ENCODE results near the gene RUNX1. TPM values are rescaled to one million over a fixed set of nuclear protein-coding genes. Genes with fewer than 3 reads are reported as not detected.

The RUNX1 gene
- total and polyA plus RNA-seq, 10 of the 15 experiments (the other 5 are each of a cell fraction or from before 2014, with no cell fraction given), result 0.90 to 15.2 (median 4.1) TPM

DNA sequence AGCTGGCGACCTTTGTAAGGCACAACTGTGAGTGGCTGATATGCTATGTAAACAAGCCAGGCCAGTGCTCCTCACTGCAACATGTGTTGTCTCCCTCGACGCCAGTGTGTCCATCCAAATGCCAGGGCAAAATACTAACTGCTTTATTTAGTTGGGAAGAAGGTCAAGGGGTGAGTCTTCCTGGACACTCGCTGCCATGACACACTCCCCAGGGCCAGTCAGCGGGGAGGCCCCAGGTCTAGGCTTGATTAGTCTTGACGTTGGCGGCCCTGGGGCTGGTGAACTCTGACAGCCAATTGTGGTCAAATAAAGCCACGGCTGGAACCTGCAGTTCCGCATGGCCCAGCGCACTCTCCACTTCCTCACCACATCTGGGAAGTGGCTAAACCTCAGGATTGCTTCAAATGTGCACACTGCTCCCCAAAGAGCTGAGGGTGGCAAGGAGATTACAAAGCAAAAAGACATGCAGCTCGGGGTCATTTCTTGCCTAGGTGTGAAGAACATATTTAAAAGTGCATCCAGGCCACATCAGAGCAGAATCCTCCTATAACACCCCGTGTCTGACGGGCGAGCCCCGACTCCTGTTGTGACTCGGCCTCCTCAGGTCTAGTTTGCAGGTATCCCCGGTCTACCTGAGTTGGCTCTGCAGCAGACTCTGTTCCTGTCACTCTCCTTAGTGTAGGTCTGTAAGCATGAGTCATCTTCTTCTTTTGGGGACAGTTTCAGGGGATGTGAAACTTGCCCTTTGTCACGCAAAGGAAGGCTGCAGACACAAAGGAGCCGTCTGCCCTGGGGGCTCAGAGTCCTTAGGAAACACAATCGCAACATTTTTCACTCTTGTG lies 183.5 kb downstream of the RUNX1 start (continued):
- TF ChIP-seq, protein P1, sequence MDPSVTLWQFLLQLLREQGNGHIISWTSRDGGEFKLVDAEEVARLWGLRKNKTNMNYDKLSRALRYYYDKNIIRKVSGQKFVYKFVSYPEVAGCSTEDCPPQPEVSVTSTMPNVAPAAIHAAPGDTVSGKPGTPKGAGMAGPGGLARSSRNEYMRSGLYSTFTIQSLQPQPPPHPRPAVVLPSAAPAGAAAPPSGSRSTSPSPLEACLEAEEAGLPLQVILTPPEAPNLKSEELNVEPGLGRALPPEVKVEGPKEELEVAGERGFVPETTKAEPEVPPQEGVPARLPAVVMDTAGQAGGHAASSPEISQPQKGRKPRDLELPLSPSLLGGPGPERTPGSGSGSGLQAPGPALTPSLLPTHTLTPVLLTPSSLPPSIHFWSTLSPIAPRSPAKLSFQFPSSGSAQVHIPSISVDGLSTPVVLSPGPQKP (IDR thresholded peaks at IDR 0.05; ENCODE audit: low read depth, low read length), result no peak
- TF ChIP-seq, protein P2, sequence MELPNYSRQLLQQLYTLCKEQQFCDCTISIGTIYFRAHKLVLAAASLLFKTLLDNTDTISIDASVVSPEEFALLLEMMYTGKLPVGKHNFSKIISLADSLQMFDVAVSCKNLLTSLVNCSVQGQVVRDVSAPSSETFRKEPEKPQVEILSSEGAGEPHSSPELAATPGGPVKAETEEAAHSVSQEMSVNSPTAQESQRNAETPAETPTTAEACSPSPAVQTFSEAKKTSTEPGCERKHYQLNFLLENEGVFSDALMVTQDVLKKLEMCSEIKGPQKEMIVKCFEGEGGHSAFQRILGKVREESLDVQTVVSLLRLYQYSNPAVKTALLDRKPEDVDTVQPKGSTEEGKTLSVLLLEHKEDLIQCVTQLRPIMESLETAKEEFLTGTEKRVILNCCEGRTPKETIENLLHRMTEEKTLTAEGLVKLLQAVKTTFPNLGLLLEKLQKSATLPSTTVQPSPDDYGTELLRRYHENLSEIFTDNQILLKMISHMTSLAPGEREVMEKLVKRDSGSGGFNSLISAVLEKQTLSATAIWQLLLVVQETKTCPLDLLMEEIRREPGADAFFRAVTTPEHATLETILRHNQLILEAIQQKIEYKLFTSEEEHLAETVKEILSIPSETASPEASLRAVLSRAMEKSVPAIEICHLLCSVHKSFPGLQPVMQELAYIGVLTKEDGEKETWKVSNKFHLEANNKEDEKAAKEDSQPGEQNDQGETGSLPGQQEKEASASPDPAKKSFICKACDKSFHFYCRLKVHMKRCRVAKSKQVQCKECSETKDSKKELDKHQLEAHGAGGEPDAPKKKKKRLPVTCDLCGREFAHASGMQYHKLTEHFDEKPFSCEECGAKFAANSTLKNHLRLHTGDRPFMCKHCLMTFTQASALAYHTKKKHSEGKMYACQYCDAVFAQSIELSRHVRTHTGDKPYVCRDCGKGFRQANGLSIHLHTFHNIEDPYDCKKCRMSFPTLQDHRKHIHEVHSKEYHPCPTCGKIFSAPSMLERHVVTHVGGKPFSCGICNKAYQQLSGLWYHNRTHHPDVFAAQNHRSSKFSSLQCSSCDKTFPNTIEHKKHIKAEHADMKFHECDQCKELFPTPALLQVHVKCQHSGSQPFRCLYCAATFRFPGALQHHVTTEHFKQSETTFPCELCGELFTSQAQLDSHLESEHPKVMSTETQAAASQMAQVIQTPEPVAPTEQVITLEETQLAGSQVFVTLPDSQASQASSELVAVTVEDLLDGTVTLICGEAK (IDR thresholded peaks at IDR 0.05; ENCODE audit: borderline replicate concordance), result no peak
- TF ChIP-seq, protein P3, sequence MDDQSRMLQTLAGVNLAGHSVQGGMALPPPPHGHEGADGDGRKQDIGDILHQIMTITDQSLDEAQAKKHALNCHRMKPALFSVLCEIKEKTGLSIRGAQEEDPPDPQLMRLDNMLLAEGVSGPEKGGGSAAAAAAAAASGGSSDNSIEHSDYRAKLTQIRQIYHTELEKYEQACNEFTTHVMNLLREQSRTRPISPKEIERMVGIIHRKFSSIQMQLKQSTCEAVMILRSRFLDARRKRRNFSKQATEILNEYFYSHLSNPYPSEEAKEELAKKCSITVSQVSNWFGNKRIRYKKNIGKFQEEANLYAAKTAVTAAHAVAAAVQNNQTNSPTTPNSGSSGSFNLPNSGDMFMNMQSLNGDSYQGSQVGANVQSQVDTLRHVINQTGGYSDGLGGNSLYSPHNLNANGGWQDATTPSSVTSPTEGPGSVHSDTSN (IDR thresholded peaks at IDR 0.05; ENCODE audit: insufficient replicate concordance, low read depth, low read length), result peak; percentile 83
- TF ChIP-seq SRF (IDR thresholded peaks at IDR 0.05; ENCODE audit: low read depth in 2 of 2, low read length in 2 of 2) (peak in 1 of 2 experiments; percentile 79; a peak in 2 of 4 replicates), SMARCA5 (IDR thresholded peaks at IDR 0.05) (peak; percentile 94), CHD1 (IDR thresholded peaks at IDR 0.05; ENCODE audit: low read depth, low read length) (no peak; the same call in 1 of the 2 replicates), KLF5 (IDR thresholded peaks at IDR 0.05; ENCODE audit: partially characterized antibody) (no peak), FOS (IDR thresholded peaks at IDR 0.05; ENCODE audit: borderline replicate concordance, extremely low read depth, insufficient read length) (no peak), SIN3A (IDR thresholded peaks at IDR 0.05; ENCODE audit: low read depth, low read length) (no peak), NR2C2 (IDR thresholded peaks at IDR 0.05; ENCODE audit: borderline replicate concordance, control insufficient read depth, insufficient read length, low read depth) (no peak), TBL1XR1 (IDR thresholded peaks at IDR 0.05; ENCODE audit: low read depth, low read length) (no peak; the same call in 1 of the 2 replicates), RBBP5 (conservative IDR thresholded peaks at IDR 0.05) (no peak), EED (IDR thresholded peaks at IDR 0.05; ENCODE audit: low read depth) (peak; percentile 98), TCF3 (IDR thresholded peaks at IDR 0.05; ENCODE audit: borderline replicate concordance, insufficient read depth, low read depth, low read length) (peak; percentile 93)
- TF ChIP-seq, protein P4, sequence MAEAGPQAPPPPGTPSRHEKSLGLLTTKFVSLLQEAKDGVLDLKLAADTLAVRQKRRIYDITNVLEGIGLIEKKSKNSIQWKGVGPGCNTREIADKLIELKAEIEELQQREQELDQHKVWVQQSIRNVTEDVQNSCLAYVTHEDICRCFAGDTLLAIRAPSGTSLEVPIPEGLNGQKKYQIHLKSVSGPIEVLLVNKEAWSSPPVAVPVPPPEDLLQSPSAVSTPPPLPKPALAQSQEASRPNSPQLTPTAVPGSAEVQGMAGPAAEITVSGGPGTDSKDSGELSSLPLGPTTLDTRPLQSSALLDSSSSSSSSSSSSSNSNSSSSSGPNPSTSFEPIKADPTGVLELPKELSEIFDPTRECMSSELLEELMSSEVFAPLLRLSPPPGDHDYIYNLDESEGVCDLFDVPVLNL (IDR thresholded peaks at IDR 0.05; ENCODE audit: low read depth, low read length), result no peak
- TF ChIP-seq, protein P5, sequence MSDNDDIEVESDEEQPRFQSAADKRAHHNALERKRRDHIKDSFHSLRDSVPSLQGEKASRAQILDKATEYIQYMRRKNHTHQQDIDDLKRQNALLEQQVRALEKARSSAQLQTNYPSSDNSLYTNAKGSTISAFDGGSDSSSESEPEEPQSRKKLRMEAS (IDR thresholded peaks at IDR 0.05; ENCODE audit: low read depth, low read length), result no peak; the same call in 1 of the 2 replicates
- TF ChIP-seq, protein P6, sequence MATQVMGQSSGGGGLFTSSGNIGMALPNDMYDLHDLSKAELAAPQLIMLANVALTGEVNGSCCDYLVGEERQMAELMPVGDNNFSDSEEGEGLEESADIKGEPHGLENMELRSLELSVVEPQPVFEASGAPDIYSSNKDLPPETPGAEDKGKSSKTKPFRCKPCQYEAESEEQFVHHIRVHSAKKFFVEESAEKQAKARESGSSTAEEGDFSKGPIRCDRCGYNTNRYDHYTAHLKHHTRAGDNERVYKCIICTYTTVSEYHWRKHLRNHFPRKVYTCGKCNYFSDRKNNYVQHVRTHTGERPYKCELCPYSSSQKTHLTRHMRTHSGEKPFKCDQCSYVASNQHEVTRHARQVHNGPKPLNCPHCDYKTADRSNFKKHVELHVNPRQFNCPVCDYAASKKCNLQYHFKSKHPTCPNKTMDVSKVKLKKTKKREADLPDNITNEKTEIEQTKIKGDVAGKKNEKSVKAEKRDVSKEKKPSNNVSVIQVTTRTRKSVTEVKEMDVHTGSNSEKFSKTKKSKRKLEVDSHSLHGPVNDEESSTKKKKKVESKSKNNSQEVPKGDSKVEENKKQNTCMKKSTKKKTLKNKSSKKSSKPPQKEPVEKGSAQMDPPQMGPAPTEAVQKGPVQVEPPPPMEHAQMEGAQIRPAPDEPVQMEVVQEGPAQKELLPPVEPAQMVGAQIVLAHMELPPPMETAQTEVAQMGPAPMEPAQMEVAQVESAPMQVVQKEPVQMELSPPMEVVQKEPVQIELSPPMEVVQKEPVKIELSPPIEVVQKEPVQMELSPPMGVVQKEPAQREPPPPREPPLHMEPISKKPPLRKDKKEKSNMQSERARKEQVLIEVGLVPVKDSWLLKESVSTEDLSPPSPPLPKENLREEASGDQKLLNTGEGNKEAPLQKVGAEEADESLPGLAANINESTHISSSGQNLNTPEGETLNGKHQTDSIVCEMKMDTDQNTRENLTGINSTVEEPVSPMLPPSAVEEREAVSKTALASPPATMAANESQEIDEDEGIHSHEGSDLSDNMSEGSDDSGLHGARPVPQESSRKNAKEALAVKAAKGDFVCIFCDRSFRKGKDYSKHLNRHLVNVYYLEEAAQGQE (IDR thresholded peaks at IDR 0.05; ENCODE audit: low read depth, low read length), result no peak

Measured in GM12878 (cell line).